K562 (cell line): ENCODE results near the gene PCBP3. TPM values are rescaled to one million over a fixed set of nuclear protein-coding genes. Genes with fewer than 3 reads are reported as not detected.
A peak's percentile ranks its signal among the peaks of the same experiment; 100 is the strongest.

Source experiments
- ATAC-seq: fragments of 200-7000 bp; cut with Tn5 transposase; 3 replicates; pipeline ENCODE4 v1.9.1; 2020; ENCODE audit warnings: moderate library complexity
- BruUV-seq: library from RNA; stranded (reverse); fragments of 400-500 nt; replicated peaks from 2 replicates; lab custom pipeline; 2021; lab: Mats Ljungman, UMichigan
- CTCF ChIA-PET: fragments of 300-600 bp; formaldehyde crosslinking; extraction: SDS; loops from one replicate; lab custom pipeline; 2021; ENCODE audit warnings: low intra/inter-chr PET ratio; lab: Yijun Ruan, JAX
- POLR2A ChIA-PET: fragments of 300-600, 350-650 bp; sonication (Branson Sonifier 250); formaldehyde crosslinking; extraction: SDS; loops from one replicate; lab custom pipeline; 2021; ENCODE audit warnings: antibody characterized with exemption, inconsistent platforms; lab: Yijun Ruan, JAX
- DNase-seq, 4 experiments: peaks; one replicate each; pipeline versions ENCODE4 v3.0.0 to v3.0.0-alpha.2; 2011 to 2018; ENCODE audit warnings: low spot score in 3 of 4, mixed read lengths in 3 of 4; ENCODE audit errors: extremely low read depth in 1 of 4
- FAIRE-seq: peaks from 2 replicates; lab custom pipeline; 2011; peaks lifted over from hg19 to GRCh38; lab: Jason Lieb, UNC
- H2AFZ ChIP-seq: 2 replicates; pipeline ENCODE4 v1.6.0; 2011; ENCODE audit warnings: low read depth, low read length, control low read depth, inconsistent platforms
- H3K27ac ChIP-seq: fragments of 200-600 bp; 3 replicates; pipeline ENCODE4 v1.8.0; 2011; ENCODE audit warnings: low read depth, mild to moderate bottlenecking, control low read depth, inconsistent platforms, low read length, moderate library complexity, mixed read lengths; ENCODE audit errors: extremely low read depth
- H3K27me3 ChIP-seq, 2 experiments: fragments of 300-600 bp in 1 of 2; 2 replicates in 1 of 2; 3 replicates in 1 of 2; pipeline versions ENCODE4 v1.6.0 to v1.8.0; 2011; ENCODE audit warnings: inconsistent platforms in 2 of 2, low read length in 2 of 2, mild to moderate bottlenecking in 1 of 2, mixed read lengths in 1 of 2, moderate library complexity in 1 of 2; ENCODE audit not compliant: control insufficient read depth in 2 of 2, insufficient read depth in 2 of 2
- H3K36me3 ChIP-seq: fragments of 300-600 bp; 3 replicates; pipeline ENCODE4 v1.8.0; 2011; ENCODE audit warnings: mild to moderate bottlenecking, low read length, inconsistent platforms; ENCODE audit not compliant: control insufficient read depth, insufficient read depth
- H3K4me1 ChIP-seq, 2 experiments: fragments of 200-600 bp in 1 of 2; replicated peaks in 1 of 2; 2 replicates in 1 of 2; 3 replicates in 1 of 2; pipeline versions ENCODE4 v1.5.1 to v1.8.0; 2011; ENCODE audit warnings: inconsistent platforms in 2 of 2, low read length in 2 of 2, mild to moderate bottlenecking in 1 of 2, mixed read lengths in 1 of 2, moderate library complexity in 1 of 2; ENCODE audit not compliant: control insufficient read depth in 2 of 2, insufficient read depth in 2 of 2
- H3K4me2 ChIP-seq: 2 replicates; pipeline ENCODE4 v1.6.1; 2011; ENCODE audit warnings: low read length, control low read depth, inconsistent platforms, mixed read lengths; ENCODE audit not compliant: insufficient read depth
- H3K4me3 ChIP-seq: fragments of 200-600 bp; sonication (generic), shearing (Covaris generic); 2 replicates; pipeline ENCODE4 v1.5.1; 2016; ENCODE audit warnings: control low read depth, inconsistent platforms
- H3K79me2 ChIP-seq: fragments of 200-600 bp; 3 replicates; pipeline ENCODE4 v1.8.0; 2011; ENCODE audit warnings: low read length, inconsistent platforms; ENCODE audit not compliant: control insufficient read depth, insufficient read depth
- H3K9ac ChIP-seq, 2 experiments: 2 replicates each; pipeline versions ENCODE4 v1.6.0 to v1.6.1; 2011; ENCODE audit warnings: low read depth in 2 of 2, low read length in 2 of 2, control low read depth in 1 of 2, inconsistent platforms in 1 of 2, mild to moderate bottlenecking in 1 of 2, mixed read lengths in 1 of 2; ENCODE audit not compliant: insufficient read depth in 1 of 2
- H3K9me1 ChIP-seq: one replicate; pipeline ENCODE4 v1.6.0; 2011; ENCODE audit warnings: inconsistent platforms, mild to moderate bottlenecking, low read length, moderate library complexity; ENCODE audit not compliant: control insufficient read depth, insufficient read depth
- H3K9me3 ChIP-seq: replicated peaks from 2 replicates; pipeline ENCODE4 v1.5.1; 2011; ENCODE audit warnings: low read depth, low read length, inconsistent platforms; ENCODE audit not compliant: control insufficient read depth, insufficient read depth
- H4K20me1 ChIP-seq: replicated peaks from 2 replicates; pipeline ENCODE4 v1.6.1; 2011; ENCODE audit warnings: low read length, inconsistent platforms, mixed read lengths; ENCODE audit not compliant: control insufficient read depth, insufficient read depth
- GABPB1 ChIP-seq: sonication (generic); formaldehyde crosslinking; IDR thresholded peaks from 2 replicates; pipeline ENCODE4 v1.8.0; 2022; ENCODE audit warnings: mild to moderate bottlenecking, missing genetic modification reagents
- MTA3 ChIP-seq: fragments of 450-650 bp; formaldehyde crosslinking; IDR thresholded peaks from 2 replicates; pipeline ENCODE4 v1.6.1; 2017; ENCODE audit warnings: mild to moderate bottlenecking, borderline replicate concordance
- RBM17 ChIP-seq: fragments of 200-400 bp; formaldehyde crosslinking; IDR thresholded peaks from 2 replicates; pipeline ENCODE4 v1.6.1; 2017; ENCODE audit warnings: low read depth, mild to moderate bottlenecking, low read length, borderline replicate concordance
- RBM34 ChIP-seq: fragments of 200-400 bp; formaldehyde crosslinking; IDR thresholded peaks from 2 replicates; pipeline ENCODE4 v1.6.1; 2018; ENCODE audit warnings: low read length, borderline replicate concordance; ENCODE audit not compliant: insufficient read depth
- SAP30 ChIP-seq: fragments of 200-600 bp; sonication (generic); IDR thresholded peaks from 2 replicates; pipeline ENCODE4 v1.6.1; 2012; ENCODE audit warnings: borderline replicate concordance, low read depth, mild to moderate bottlenecking, moderate library complexity, low read length, control low read depth, inconsistent platforms; ENCODE audit not compliant: insufficient read depth, poor library complexity, severe bottlenecking
- SRSF1 ChIP-seq: fragments of 200-400 bp; formaldehyde crosslinking; IDR thresholded peaks from 2 replicates; pipeline ENCODE4 v1.6.1; 2017; ENCODE audit warnings: mild to moderate bottlenecking, low read depth, low read length, moderate library complexity
- TARDBP ChIP-seq: fragments of 450-650 bp; IDR thresholded peaks from 2 replicates; pipeline ENCODE4 v1.6.1; 2016
- ZBTB5 ChIP-seq: fragments of 450-650 bp; IDR thresholded peaks from 2 replicates; pipeline ENCODE4 v1.6.1; 2017; ENCODE audit warnings: antibody characterized with exemption
- WGBS: fragments of 100-300 bp; shearing (Covaris generic); methylation state at CpG from one replicate; pipeline ENCODE4 v1.1.6; 2016; ENCODE audit warnings: low coverage, mixed read lengths; ENCODE audit not compliant: insufficient coverage; ENCODE audit errors: missing lambda C conversion rate; 5-methylcytosine and 5-hydroxymethylcytosine counted together
- in situ Hi-C: fragments of 300-500 bp; cut with MboI; formaldehyde crosslinking; loops from 4 replicates; pipeline ENCODE4 v1.15.0; 2018; ENCODE audit warnings: inconsistent platforms, mixed read lengths
- intact Hi-C: fragments of 100-400 bp; cut with micrococcal nuclease; formaldehyde crosslinking; loops from 2 replicates; pipeline ENCODE4 v1.14.2; 2022
- polyA plus RNA-seq, 8 experiments: library from polyadenylated mRNA; depleted of rRNA in 4 of 8; stranded (reverse) in 5 of 8; unstranded in 3 of 8; fragments of >200 nt; fragmentation: Nextera tagmentation in 2 of 8; fragmentation: Illumina TruSeq in 1 of 8; extraction: Ambion mirVana in 2 of 8; extraction: Trizol in 1 of 8; gene quantifications; 2 replicates each; pipeline versions ENCODE4 v1.2.1 to v1.2.3, GENCODE V29; 2011 to 2014; ENCODE audit warnings: inconsistent platforms in 1 of 8, missing spikeins in 1 of 8
- total RNA-seq, 7 experiments: library from RNA; depleted of rRNA in 6 of 7; stranded (reverse); fragments of >200 nt in 6 of 7; fragmentation: Illumina TruSeq in 2 of 7; extraction: Trizol in 2 of 7; gene quantifications; 2 replicates each; pipeline versions ENCODE4 v1.2.1 to v1.2.3, GENCODE V29; 2011 to 2021; ENCODE audit warnings: low replicate concordance in 1 of 7
- TF ChIP-seq, protein P1 (sequence below): fragments of 450-650 bp; formaldehyde crosslinking; IDR thresholded peaks from 2 replicates; pipeline ENCODE4 v1.4.0; 2020; ENCODE audit warnings: mild to moderate bottlenecking, moderate library complexity

The PCBP3 gene
- total and polyA plus RNA-seq, 9 of the 15 experiments (the other 6 are each of a cell fraction or from before 2014, with no cell fraction given), result 0.18 TPM; not detected in 8

GRCh38 chr21:45892916-45893739 is 249.6 kb downstream of the PCBP3 start (continued):
- TF ChIP-seq SRSF1, result no peak
- TF ChIP-seq GABPB1 (CRISPR knock-in tag), result no peak

- peaks cover 30% of the 10 kb centered on the region; the same call in 1 of the 2 replicates for H4K20me1 ChIP-seq
- under 1% methylated on average over 15 of the region's 16 CpGs for WGBS
- no peaks in the 10 kb centered on the region for H3K36me3 ChIP-seq
- H2AFZ ChIP-seq, result no peak overlapping the region
- BruUV-seq, result no TSS peak
- CTCF ChIA-PET, result no interaction called here
- no peaks in the 10 kb centered on the region for H3K79me2 ChIP-seq
- H3K4me2 ChIP-seq, result no peak overlapping the region
- in situ Hi-C loops, result no loop called here
- H3K27me3 ChIP-seq, result peaks cover 42 to 76% of the 10 kb centered on the region in 2 experiments
- DNase-seq (no peak), ATAC-seq (peak; percentile 23; the same call in 1 of the 3 replicates), FAIRE-seq (no peak)
- H3K9me1 ChIP-seq, result no peaks in the 10 kb centered on the region
- intact Hi-C loops, result no loop called here
- POLR2A ChIA-PET, result interaction anchor here (0.6 to 1.3 kb wide), 6 partner anchors 11 to 92 kb away, joined by 3 to 4 read pairs (median 3); no protein-coding TSS in a partner anchor
- H3K9ac ChIP-seq, result no peak overlapping the region; a peak in 1 of 4 replicates
- no peak overlapping the region for H3K4me3 ChIP-seq
- no peaks in the 10 kb centered on the region for H3K9me3 ChIP-seq
- peaks cover 0 to 11% of the 10 kb centered on the region in 2 experiments; a peak in 2 of 5 replicates for H3K4me1 ChIP-seq
- TF ChIP-seq RBM34 (no peak), TARDBP (no peak), MTA3 (no peak), RBM17 (no peak), SAP30 (no peak), ZBTB5 (no peak)
- TF ChIP-seq, protein P1, sequence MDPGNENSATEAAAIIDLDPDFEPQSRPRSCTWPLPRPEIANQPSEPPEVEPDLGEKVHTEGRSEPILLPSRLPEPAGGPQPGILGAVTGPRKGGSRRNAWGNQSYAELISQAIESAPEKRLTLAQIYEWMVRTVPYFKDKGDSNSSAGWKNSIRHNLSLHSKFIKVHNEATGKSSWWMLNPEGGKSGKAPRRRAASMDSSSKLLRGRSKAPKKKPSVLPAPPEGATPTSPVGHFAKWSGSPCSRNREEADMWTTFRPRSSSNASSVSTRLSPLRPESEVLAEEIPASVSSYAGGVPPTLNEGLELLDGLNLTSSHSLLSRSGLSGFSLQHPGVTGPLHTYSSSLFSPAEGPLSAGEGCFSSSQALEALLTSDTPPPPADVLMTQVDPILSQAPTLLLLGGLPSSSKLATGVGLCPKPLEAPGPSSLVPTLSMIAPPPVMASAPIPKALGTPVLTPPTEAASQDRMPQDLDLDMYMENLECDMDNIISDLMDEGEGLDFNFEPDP (CRISPR knock-in tag), result no peak
- TF ChIP-seq, all 486 proteins: peak for 0
- H3K27ac ChIP-seq, result no peak overlapping the region
These were observed 250.4 kb downstream of the PCBP3 start for GRCh38 chr21:45893740-45894449.
